CD4-positive, CD25-positive, alpha-beta regulatory T cell (primary cell): ENCODE data around the gene HTATIP2. TPM values are rescaled to one million over a fixed set of nuclear protein-coding genes. Genes with fewer than 3 reads are reported as not detected.

Experiments used
- ATAC-seq, 2 donors: fragments of 150-1000 bp; cut with Tn5 transposase; one replicate each; pipeline ENCODE4 v1.10.0; 2021; ENCODE audit warnings: low read depth in 2 of 2, moderate number of reproducible peaks in 2 of 2, moderate library complexity in 1 of 2
- DNase-seq, 3 donors: peaks; one replicate each; pipeline versions ENCODE4 v3.0.0 to v3.0.0-alpha.2; 2012 to 2022; ENCODE audit warnings: mixed read lengths in 1 of 3
- H3K27ac ChIP-seq: one replicate; pipeline ENCODE4 v1.7.0; 2013; ENCODE audit warnings: mild to moderate bottlenecking, low read length; ENCODE audit not compliant: insufficient read depth, poor library complexity, severe bottlenecking
- H3K27me3 ChIP-seq: one replicate; pipeline ENCODE4 v1.7.0; 2013; ENCODE audit warnings: low read length; ENCODE audit not compliant: control insufficient read depth, insufficient read depth
- H3K36me3 ChIP-seq: one replicate; pipeline ENCODE4 v1.7.0; 2013; ENCODE audit warnings: mild to moderate bottlenecking, low read length, moderate library complexity; ENCODE audit not compliant: control insufficient read depth, insufficient read depth
- H3K4me1 ChIP-seq: 2 replicates; pipeline ENCODE4 v1.7.0; 2013; ENCODE audit warnings: mild to moderate bottlenecking, low read length; ENCODE audit not compliant: insufficient read depth, control insufficient read depth, poor library complexity, severe bottlenecking
- H3K4me3 ChIP-seq: one replicate; pipeline ENCODE4 v1.7.0; 2013; ENCODE audit warnings: low read depth, mild to moderate bottlenecking, low read length, moderate library complexity
- H3K9me3 ChIP-seq, 2 experiments: 1 replicate in 1 of 2; 2 replicates in 1 of 2; pipeline ENCODE4 v1.7.0; 2013; ENCODE audit warnings: low read length in 2 of 2, mild to moderate bottlenecking in 1 of 2, moderate library complexity in 1 of 2; ENCODE audit not compliant: control insufficient read depth in 2 of 2
- H3K27ac Mint-ChIP-seq, 3 donors: one replicate each; pipeline ENCODE4 v1.8.0; 2020 to 2022; ENCODE audit warnings: mild to moderate bottlenecking in 3 of 3, mixed read lengths in 3 of 3, moderate library complexity in 2 of 3
- H3K27me3 Mint-ChIP-seq: one replicate; pipeline ENCODE4 v1.8.0; 2022; ENCODE audit warnings: mild to moderate bottlenecking, mixed read lengths
- H3K36me3 Mint-ChIP-seq: one replicate; pipeline ENCODE4 v1.8.0; 2020; ENCODE audit warnings: mixed read lengths
- H3K4me1 Mint-ChIP-seq, 4 donors: one replicate each; pipeline ENCODE4 v1.8.0; 2020 to 2022; ENCODE audit warnings: mixed read lengths in 4 of 4, mild to moderate bottlenecking in 1 of 4
- H3K4me3 Mint-ChIP-seq, 4 donors: one replicate each; pipeline ENCODE4 v1.8.0; 2020 to 2022; ENCODE audit warnings: mild to moderate bottlenecking in 4 of 4, mixed read lengths in 4 of 4, moderate library complexity in 3 of 4
- H3K9me3 Mint-ChIP-seq, 7 donors: one replicate each; pipeline ENCODE4 v1.8.0; 2020 to 2022; ENCODE audit warnings: mixed read lengths in 7 of 7, mild to moderate bottlenecking in 3 of 7, moderate library complexity in 2 of 7
- polyA plus RNA-seq, 4 donors: library from polyadenylated mRNA; unstranded; fragments of 300-500 nt; fragmentation: Illumina TruSeq; gene quantifications; one replicate each; pipeline ENCODE4 v1.2.3, GENCODE V29; 2021
- total RNA-seq: library from RNA; stranded (reverse); gene quantifications from one replicate; pipeline ENCODE4 v1.2.3, GENCODE V29; 2022

HTATIP2 gene
- total and polyA plus RNA-seq, 5 donors from 2014 or later, result 25.6 to 112 (median 108) TPM

- H3K4me1 Mint-ChIP-seq, result peaks cover 0 to 8% (median 1%) of the 10 kb centered on the region in 4 donors
- Histone ChIP-seq H3K4me1 (no peaks in the 10 kb centered on the region), H3K4me3 (no peak overlapping the region), H3K9me3 (no peaks in the 10 kb centered on the region), H3K36me3 (no peaks in the 10 kb centered on the region), H3K27me3 (peaks cover 13% of the 10 kb centered on the region), H3K27ac (no peak overlapping the region)
- H3K27ac Mint-ChIP-seq, result no peak overlapping the region
- DNase-seq (no peak), ATAC-seq (no peak)
- H3K4me3 Mint-ChIP-seq, result no peak overlapping the region
- H3K9me3 Mint-ChIP-seq, result no peaks in the 10 kb centered on the region
- H3K36me3 Mint-ChIP-seq, result no peaks in the 10 kb centered on the region
- H3K27me3 Mint-ChIP-seq, result peaks cover 32% of the 10 kb centered on the region
Observed at GRCh38 chr11:20351136-20351535, 12.4 kb upstream of the HTATIP2 start.

GRCh38 chr11:20351751-20352262 is 11.7 kb upstream of the HTATIP2 start:
- Mint-ChIP-seq H3K27ac (no peak overlapping the region), H3K4me3 (no peak overlapping the region)
- no peak for ATAC-seq

GRCh38 chr11:20353829-20354434 is 9.6 kb upstream of the HTATIP2 start:
- no peaks in the 10 kb centered on the region for H3K36me3 ChIP-seq
- H3K36me3 Mint-ChIP-seq, result no peaks in the 10 kb centered on the region
- H3K9me3 Mint-ChIP-seq, result no peaks in the 10 kb centered on the region
- peaks cover 0 to 8% (median 1%) of the 10 kb centered on the region in 4 donors for H3K4me1 Mint-ChIP-seq
- H3K27me3 Mint-ChIP-seq, result peaks cover 27% of the 10 kb centered on the region
- no peaks in the 10 kb centered on the region for H3K4me1 ChIP-seq
- DNase-seq (peak in 1 of 3 donors; percentile 40), ATAC-seq (no peak)
- H3K9me3 ChIP-seq, result no peaks in the 10 kb centered on the region
- no peak overlapping the region for H3K27ac ChIP-seq
- H3K27me3 ChIP-seq, result peaks cover 11% of the 10 kb centered on the region
- H3K4me3 ChIP-seq, result no peak overlapping the region
- H3K4me3 Mint-ChIP-seq, result no peak overlapping the region
- no peak overlapping the region for H3K27ac Mint-ChIP-seq

More at GRCh38 chr11:20351751-20352262, 11.7 kb upstream of the HTATIP2 start:
- peaks cover 27% of the 10 kb centered on the region for H3K27me3 Mint-ChIP-seq
- H3K9me3 Mint-ChIP-seq, result no peaks in the 10 kb centered on the region
- no peaks in the 10 kb centered on the region for H3K36me3 Mint-ChIP-seq
- Histone ChIP-seq H3K27me3 (peaks cover 13% of the 10 kb centered on the region), H3K27ac (no peak overlapping the region), H3K36me3 (no peaks in the 10 kb centered on the region), H3K4me3 (no peak overlapping the region), H3K4me1 (no peaks in the 10 kb centered on the region), H3K9me3 (no peaks in the 10 kb centered on the region)
- DNase-seq, result peak in 1 of 3 donors; percentile 30
- peaks cover 0 to 8% (median 1%) of the 10 kb centered on the region in 4 donors for H3K4me1 Mint-ChIP-seq

GRCh38 chr11:20355221-20356219 is 8.0 kb upstream of the HTATIP2 start:
- no peak overlapping the region for H3K27ac ChIP-seq
- peak; percentile 83 to 84 for ATAC-seq
- Mint-ChIP-seq H3K4me1 (peaks cover 1 to 11% (median 5%) of the 10 kb centered on the region in 4 donors), H3K27ac (no peak overlapping the region), H3K27me3 (peaks cover 27% of the 10 kb centered on the region), H3K9me3 (no peaks in the 10 kb centered on the region), H3K36me3 (no peaks in the 10 kb centered on the region), H3K4me3 (no peak overlapping the region)
- H3K27me3 ChIP-seq, result peaks cover 11% of the 10 kb centered on the region
- H3K36me3 ChIP-seq, result no peaks in the 10 kb centered on the region
- H3K4me1 ChIP-seq, result no peaks in the 10 kb centered on the region
- no peaks in the 10 kb centered on the region for H3K9me3 ChIP-seq
- DNase-seq, result peak in 2 of 3 donors; percentile 22 to 67
- H3K4me3 ChIP-seq, result no peak overlapping the region

- Histone ChIP-seq H3K4me1 (peaks cover 2% of the 10 kb centered on the region), H3K4me3 (no peak overlapping the region), H3K9me3 (no peaks in the 10 kb centered on the region), H3K27me3 (peaks cover 6% of the 10 kb centered on the region), H3K27ac (no peak overlapping the region), H3K36me3 (no peaks in the 10 kb centered on the region)
- Mint-ChIP-seq H3K9me3 (no peaks in the 10 kb centered on the region), H3K27ac (no peak overlapping the region), H3K4me3 (no peak overlapping the region), H3K36me3 (no peaks in the 10 kb centered on the region), H3K27me3 (peaks cover 18% of the 10 kb centered on the region), H3K4me1 (peaks cover 9 to 22% (median 13%) of the 10 kb centered on the region in 4 donors)
- ATAC-seq (no peak), DNase-seq (no peak)
Observed at GRCh38 chr11:20357150-20357549, 6.4 kb upstream of the HTATIP2 start.

DNA sequence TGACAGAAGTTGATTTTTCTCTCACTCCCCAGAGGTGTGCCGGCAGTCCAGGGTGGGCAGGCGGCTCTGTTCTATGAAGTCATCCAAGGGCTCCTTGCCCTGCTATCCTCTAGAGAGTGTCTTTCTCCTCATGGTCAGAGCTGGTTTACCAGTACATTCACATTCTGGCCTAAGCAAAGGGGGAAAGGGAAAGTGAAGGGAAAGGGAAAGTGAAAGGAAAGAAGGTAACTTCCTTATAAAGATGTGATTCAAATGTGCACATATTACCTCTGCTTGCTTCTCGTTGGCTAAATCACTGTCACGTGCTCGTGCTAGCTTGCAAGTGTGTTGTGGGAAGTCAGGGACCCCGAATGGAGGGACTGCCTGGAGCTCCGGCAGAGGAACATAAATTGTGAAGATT is 2.9 kb upstream of the HTATIP2 start:
- ATAC-seq (peak; percentile 28 to 46), DNase-seq (peak; percentile 23 to 80 (median 55))
- H3K27me3 Mint-ChIP-seq, result peaks cover 6% of the 10 kb centered on the region
- Histone ChIP-seq H3K27ac (no peak overlapping the region), H3K36me3 (no peaks in the 10 kb centered on the region), H3K4me3 (peak overlapping the region; percentile 57), H3K27me3 (no peaks in the 10 kb centered on the region), H3K4me1 (peaks cover 35% of the 10 kb centered on the region), H3K9me3 (no peaks in the 10 kb centered on the region)
- peak overlapping the region; percentile 82 to 88 (median 84) for H3K27ac Mint-ChIP-seq
- no peaks in the 10 kb centered on the region for H3K9me3 Mint-ChIP-seq
- H3K36me3 Mint-ChIP-seq, result no peaks in the 10 kb centered on the region
- H3K4me1 Mint-ChIP-seq, result peaks cover 24 to 45% (median 33%) of the 10 kb centered on the region in 4 donors
- peak overlapping the region; percentile 39 to 82 (median 62) for H3K4me3 Mint-ChIP-seq

DNA sequence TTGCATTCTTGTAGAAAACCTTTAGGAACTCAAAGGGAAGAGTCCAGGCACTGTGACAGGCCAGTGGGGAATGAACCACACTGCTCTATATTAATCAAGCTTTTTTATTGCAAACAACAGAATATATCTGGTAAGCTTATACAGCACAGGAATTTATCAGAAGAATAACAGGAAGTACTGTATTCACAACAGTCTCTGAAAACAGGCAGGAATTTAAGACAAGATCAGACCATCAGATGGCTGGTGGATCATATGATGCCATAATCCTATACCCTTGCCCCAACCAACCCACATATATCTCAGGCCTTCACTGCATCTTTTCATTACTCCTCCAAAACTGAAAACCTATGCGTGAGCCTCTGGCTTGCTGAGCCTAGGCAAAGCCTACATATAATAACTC is 1.0 kb upstream of the HTATIP2 start:
- peak overlapping the region; percentile 94 to 98 (median 98) for H3K27ac Mint-ChIP-seq
- ATAC-seq (no peak), DNase-seq (no peak)
- H3K27me3 ChIP-seq, result no peaks in the 10 kb centered on the region
- H3K27me3 Mint-ChIP-seq, result peaks cover 4% of the 10 kb centered on the region
- H3K36me3 Mint-ChIP-seq, result peaks cover 6% of the 10 kb centered on the region
- H3K4me1 ChIP-seq, result peaks cover 47% of the 10 kb centered on the region
- H3K9me3 ChIP-seq, result no peaks in the 10 kb centered on the region
- no peak overlapping the region for H3K27ac ChIP-seq
- peaks cover 35 to 61% (median 47%) of the 10 kb centered on the region in 4 donors for H3K4me1 Mint-ChIP-seq
- H3K4me3 Mint-ChIP-seq, result peak overlapping the region; percentile 90 to 98 (median 94)
- H3K4me3 ChIP-seq, result peak overlapping the region; percentile 61
- H3K36me3 ChIP-seq, result no peaks in the 10 kb centered on the region
- H3K9me3 Mint-ChIP-seq, result peaks cover 0 to 2% (median 0%) of the 10 kb centered on the region in 7 donors
